Keratinocyte (primary cell): ENCODE results near the gene FAM107B. TPM values are rescaled to one million over a fixed set of nuclear protein-coding genes. Genes with fewer than 3 reads are reported as not detected.

ENCODE experiments used
- DNase-seq: peaks from one replicate; pipeline ENCODE4 v3.0.0-alpha.2; 2011; ENCODE audit warnings: low read depth, missing footprints, low spot score
- FAIRE-seq: peaks from 2 replicates; lab custom pipeline; 2011; peaks lifted over from hg19 to GRCh38; lab: Jason Lieb, UNC
- H2AFZ ChIP-seq: 2 replicates; pipeline ENCODE4 v1.6.0; 2012; ENCODE audit warnings: low read length, control low read depth, inconsistent platforms; ENCODE audit not compliant: control insufficient read depth
- H3K27ac ChIP-seq: 2 replicates; pipeline ENCODE4 v1.5.1; 2011; ENCODE audit warnings: low read length; ENCODE audit not compliant: control insufficient read depth, insufficient read depth
- H3K27me3 ChIP-seq: 3 replicates; pipeline ENCODE4 v1.6.0; 2011; ENCODE audit warnings: low read length; ENCODE audit not compliant: control insufficient read depth, insufficient read depth; ENCODE audit errors: extremely low read depth
- H3K36me3 ChIP-seq, 2 experiments: 2 replicates in 1 of 2; 3 replicates in 1 of 2; pipeline ENCODE4 v1.5.1; 2011; ENCODE audit warnings: low read length in 2 of 2, mild to moderate bottlenecking in 1 of 2; ENCODE audit not compliant: control insufficient read depth in 2 of 2, insufficient read depth in 2 of 2; ENCODE audit errors: extremely low read depth in 1 of 2
- H3K4me1 ChIP-seq: 3 replicates; pipeline ENCODE4 v1.5.1; 2011; ENCODE audit warnings: low read length; ENCODE audit not compliant: control insufficient read depth, insufficient read depth; ENCODE audit errors: extremely low read depth
- H3K4me2 ChIP-seq: 3 replicates; pipeline ENCODE4 v1.6.0; 2011; ENCODE audit warnings: low read depth, low read length; ENCODE audit not compliant: control insufficient read depth, insufficient read depth; ENCODE audit errors: extremely low read depth
- H3K4me3 ChIP-seq, 3 experiments: fragments of 200-600 bp in 1 of 3; sonication (generic) in 1 of 3; 2 replicates in 2 of 3; 3 replicates in 1 of 3; pipeline ENCODE4 v1.5.1; 2011 to 2016; ENCODE audit warnings: low read length in 3 of 3, mild to moderate bottlenecking in 3 of 3, control low read depth in 2 of 3, inconsistent platforms in 1 of 3, low read depth in 1 of 3, mixed read lengths in 1 of 3, mixed run types in 1 of 3, moderate library complexity in 1 of 3; ENCODE audit not compliant: control insufficient read depth in 2 of 3, insufficient read depth in 2 of 3; ENCODE audit errors: extremely low read depth in 1 of 3
- H3K79me2 ChIP-seq: 2 replicates; pipeline ENCODE4 v1.6.0; 2012; ENCODE audit warnings: low read length; ENCODE audit not compliant: control insufficient read depth, insufficient read depth
- H3K9ac ChIP-seq: 3 replicates; pipeline ENCODE4 v1.6.0; 2011; ENCODE audit warnings: low read length; ENCODE audit not compliant: control insufficient read depth, insufficient read depth; ENCODE audit errors: extremely low read depth
- H3K9me1 ChIP-seq: 3 replicates; pipeline ENCODE4 v1.6.0; 2011; ENCODE audit warnings: low read length; ENCODE audit not compliant: control insufficient read depth, insufficient read depth; ENCODE audit errors: extremely low read depth
- H3K9me3 ChIP-seq: 2 replicates; pipeline ENCODE4 v1.5.1; 2012; ENCODE audit warnings: low read depth, low read length; ENCODE audit not compliant: control insufficient read depth
- H4K20me1 ChIP-seq: 3 replicates; pipeline ENCODE4 v1.6.0; 2011; ENCODE audit warnings: low read length; ENCODE audit not compliant: control insufficient read depth, insufficient read depth; ENCODE audit errors: extremely low read depth
- EZH2 ChIP-seq: IDR thresholded peaks from one replicate; pipeline ENCODE4 v1.6.1; 2012; ENCODE audit warnings: inconsistent platforms, mild to moderate bottlenecking, low read length, moderate library complexity
- dilution Hi-C: fragments of 300-500 bp; cut with MboI; formaldehyde crosslinking; loops from one replicate; pipeline ENCODE4 v1.7.0; 2020; ENCODE audit warnings: low sequenced_read_pairs; ENCODE audit not compliant: extremely low pct_ligation_motif_present
- polyA plus RNA-seq, 5 experiments: library from polyadenylated mRNA; depleted of rRNA in 3 of 5; stranded (reverse) in 3 of 5; stranded (forward) in 1 of 5; unstranded in 1 of 5; fragments of >200 nt; gene quantifications; 1 replicate in 1 of 5; 2 replicates in 3 of 5; 3 replicates in 1 of 5; pipeline versions ENCODE4 v1.2.1 to v1.2.3, GENCODE V29; 2011 to 2012; ENCODE audit warnings: missing spikeins in 2 of 5, low read depth in 1 of 5, low replicate concordance in 1 of 5
- TF ChIP-seq, protein P1 (sequence below), 3 experiments: IDR thresholded peaks in 1 of 3; conservative IDR thresholded peaks in 1 of 3; optimal IDR thresholded peaks in 1 of 3; 2 replicates in 2 of 3; 3 replicates in 1 of 3; pipeline versions ENCODE3 to v1.5.1; 2011; ENCODE audit warnings: low read length in 3 of 3, mild to moderate bottlenecking in 3 of 3, moderate library complexity in 2 of 3, control low read depth in 1 of 3, inconsistent platforms in 1 of 3; ENCODE audit not compliant: insufficient read depth in 2 of 3; ENCODE audit errors: extremely low read depth in 1 of 3

FAM107B gene
- polyA plus RNA-seq, 1 donor (not counting 4 experiments of a cell fraction or from before 2014, with no cell fraction given), result 8.7 TPM

DNA sequence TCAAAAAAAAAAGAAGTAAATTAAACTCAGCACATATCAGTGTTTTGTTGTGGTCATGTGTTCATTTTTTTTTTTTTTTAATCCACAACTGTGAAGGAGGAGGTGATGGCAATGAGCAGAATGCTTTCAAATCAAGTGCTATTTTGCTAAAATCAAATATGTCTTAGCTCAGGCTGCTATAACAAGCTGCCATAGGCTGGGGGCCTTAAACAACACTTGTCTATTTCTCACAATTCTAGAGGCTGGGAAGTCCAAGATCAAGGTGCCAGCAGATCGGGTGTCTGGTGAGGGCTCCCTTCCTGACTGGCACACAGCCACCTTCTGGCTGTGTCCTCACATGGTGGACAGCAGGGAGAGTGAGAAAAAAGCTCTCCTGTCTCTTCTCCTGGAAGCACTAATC lies 203.9 kb downstream of the FAM107B start:
- Histone ChIP-seq H4K20me1 (peaks cover 2% of the 10 kb centered on the region), H3K4me1 (peaks cover 25% of the 10 kb centered on the region), H3K9ac (no peak overlapping the region), H3K27ac (no peak overlapping the region), H3K9me1 (peaks cover 2% of the 10 kb centered on the region), H3K4me2 (peak overlapping the region; percentile 42), H3K27me3 (no peaks in the 10 kb centered on the region), H3K36me3 (peaks cover 0 to 3% of the 10 kb centered on the region in 2 experiments), H3K9me3 (no peaks in the 10 kb centered on the region), H3K79me2 (peaks cover 20% of the 10 kb centered on the region), H3K4me3 (no peak overlapping the region), H2AFZ (no peak overlapping the region)
- no peak for FAIRE-seq
- no peak for DNase-seq
- dilution Hi-C loops, result no loop called here
- TF ChIP-seq, protein P1, sequence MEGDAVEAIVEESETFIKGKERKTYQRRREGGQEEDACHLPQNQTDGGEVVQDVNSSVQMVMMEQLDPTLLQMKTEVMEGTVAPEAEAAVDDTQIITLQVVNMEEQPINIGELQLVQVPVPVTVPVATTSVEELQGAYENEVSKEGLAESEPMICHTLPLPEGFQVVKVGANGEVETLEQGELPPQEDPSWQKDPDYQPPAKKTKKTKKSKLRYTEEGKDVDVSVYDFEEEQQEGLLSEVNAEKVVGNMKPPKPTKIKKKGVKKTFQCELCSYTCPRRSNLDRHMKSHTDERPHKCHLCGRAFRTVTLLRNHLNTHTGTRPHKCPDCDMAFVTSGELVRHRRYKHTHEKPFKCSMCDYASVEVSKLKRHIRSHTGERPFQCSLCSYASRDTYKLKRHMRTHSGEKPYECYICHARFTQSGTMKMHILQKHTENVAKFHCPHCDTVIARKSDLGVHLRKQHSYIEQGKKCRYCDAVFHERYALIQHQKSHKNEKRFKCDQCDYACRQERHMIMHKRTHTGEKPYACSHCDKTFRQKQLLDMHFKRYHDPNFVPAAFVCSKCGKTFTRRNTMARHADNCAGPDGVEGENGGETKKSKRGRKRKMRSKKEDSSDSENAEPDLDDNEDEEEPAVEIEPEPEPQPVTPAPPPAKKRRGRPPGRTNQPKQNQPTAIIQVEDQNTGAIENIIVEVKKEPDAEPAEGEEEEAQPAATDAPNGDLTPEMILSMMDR (optimal IDR thresholded peaks at IDR 0.05 in 1 of 3, IDR thresholded peaks at IDR 0.05 in 1 of 3, conservative IDR thresholded peaks at IDR 0.05 in 1 of 3; ENCODE audit: extremely low read depth in 1 of 3, insufficient read depth in 2 of 3, low read length in 3 of 3), result no peak
- no peak for TF ChIP-seq EZH2

DNA sequence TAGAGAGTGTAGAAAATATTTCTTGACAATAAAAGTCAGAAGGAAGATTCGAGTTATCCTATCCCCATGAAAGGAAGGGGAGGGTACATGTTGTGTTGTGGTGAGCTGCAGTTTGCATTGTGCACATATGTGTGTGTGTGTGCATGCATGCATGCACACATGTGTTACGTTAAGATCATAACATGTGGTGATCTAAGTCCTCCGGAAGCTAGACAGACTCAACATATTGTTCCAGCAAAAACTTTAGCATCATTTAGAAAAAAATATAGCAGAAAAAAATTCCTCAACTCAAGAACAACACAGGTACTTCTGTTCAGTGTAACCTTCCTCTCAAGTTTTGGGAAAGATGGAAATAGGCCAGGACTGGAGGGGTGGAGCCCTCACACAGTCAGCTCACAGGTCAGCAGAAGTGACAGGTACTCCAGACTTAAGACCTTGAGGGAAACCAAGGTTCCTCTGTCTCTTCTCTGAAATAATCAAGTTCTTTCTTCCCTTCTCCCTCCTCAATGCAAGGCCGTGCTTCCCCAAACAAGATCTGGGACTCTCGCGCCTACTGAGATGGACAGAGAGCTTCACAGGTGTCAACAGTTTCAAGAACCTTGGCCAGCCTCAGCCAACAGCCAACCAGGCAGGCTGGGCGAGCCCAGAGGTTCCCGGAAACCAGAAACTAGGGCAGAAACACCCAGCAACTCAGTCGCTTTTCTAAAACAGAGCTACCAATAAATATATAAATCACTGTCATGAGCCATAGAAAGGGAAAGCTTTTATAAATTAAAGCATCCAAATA lies 205.2 kb downstream of the FAM107B start:
- Histone ChIP-seq H3K9me3 (no peaks in the 10 kb centered on the region), H3K36me3 (peaks cover 0 to 3% of the 10 kb centered on the region in 2 experiments), H3K4me2 (peak overlapping the region; percentile 42), H4K20me1 (peaks cover 2% of the 10 kb centered on the region), H3K79me2 (peaks cover 17% of the 10 kb centered on the region), H3K4me1 (peaks cover 25% of the 10 kb centered on the region), H3K27ac (no peak overlapping the region), H3K9ac (no peak overlapping the region), H3K9me1 (peaks cover 2% of the 10 kb centered on the region), H2AFZ (no peak overlapping the region), H3K27me3 (no peaks in the 10 kb centered on the region), H3K4me3 (no peak overlapping the region)
- dilution Hi-C loops, result no loop called here
- FAIRE-seq (no peak), DNase-seq (no peak)
- TF ChIP-seq EZH2, result no peak
- TF ChIP-seq, protein P1 (optimal IDR thresholded peaks at IDR 0.05 in 1 of 3, IDR thresholded peaks at IDR 0.05 in 1 of 3, conservative IDR thresholded peaks at IDR 0.05 in 1 of 3; ENCODE audit: extremely low read depth in 1 of 3, insufficient read depth in 2 of 3, low read length in 3 of 3), result no peak
